ENCODE results near the gene DUSP22.

- TF ChIP-seq, protein P1, sequence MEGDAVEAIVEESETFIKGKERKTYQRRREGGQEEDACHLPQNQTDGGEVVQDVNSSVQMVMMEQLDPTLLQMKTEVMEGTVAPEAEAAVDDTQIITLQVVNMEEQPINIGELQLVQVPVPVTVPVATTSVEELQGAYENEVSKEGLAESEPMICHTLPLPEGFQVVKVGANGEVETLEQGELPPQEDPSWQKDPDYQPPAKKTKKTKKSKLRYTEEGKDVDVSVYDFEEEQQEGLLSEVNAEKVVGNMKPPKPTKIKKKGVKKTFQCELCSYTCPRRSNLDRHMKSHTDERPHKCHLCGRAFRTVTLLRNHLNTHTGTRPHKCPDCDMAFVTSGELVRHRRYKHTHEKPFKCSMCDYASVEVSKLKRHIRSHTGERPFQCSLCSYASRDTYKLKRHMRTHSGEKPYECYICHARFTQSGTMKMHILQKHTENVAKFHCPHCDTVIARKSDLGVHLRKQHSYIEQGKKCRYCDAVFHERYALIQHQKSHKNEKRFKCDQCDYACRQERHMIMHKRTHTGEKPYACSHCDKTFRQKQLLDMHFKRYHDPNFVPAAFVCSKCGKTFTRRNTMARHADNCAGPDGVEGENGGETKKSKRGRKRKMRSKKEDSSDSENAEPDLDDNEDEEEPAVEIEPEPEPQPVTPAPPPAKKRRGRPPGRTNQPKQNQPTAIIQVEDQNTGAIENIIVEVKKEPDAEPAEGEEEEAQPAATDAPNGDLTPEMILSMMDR (IDR thresholded peaks at IDR 0.05) = no peak
- TF ChIP-seq POLR2AphosphoS5 (IDR thresholded peaks at IDR 0.05; ENCODE audit: low read depth, low read length) (no peak), SIN3A (IDR thresholded peaks at IDR 0.05; ENCODE audit: borderline replicate concordance, insufficient read depth, low read depth, low read length) (no peak)
- TF ChIP-seq, protein P2, sequence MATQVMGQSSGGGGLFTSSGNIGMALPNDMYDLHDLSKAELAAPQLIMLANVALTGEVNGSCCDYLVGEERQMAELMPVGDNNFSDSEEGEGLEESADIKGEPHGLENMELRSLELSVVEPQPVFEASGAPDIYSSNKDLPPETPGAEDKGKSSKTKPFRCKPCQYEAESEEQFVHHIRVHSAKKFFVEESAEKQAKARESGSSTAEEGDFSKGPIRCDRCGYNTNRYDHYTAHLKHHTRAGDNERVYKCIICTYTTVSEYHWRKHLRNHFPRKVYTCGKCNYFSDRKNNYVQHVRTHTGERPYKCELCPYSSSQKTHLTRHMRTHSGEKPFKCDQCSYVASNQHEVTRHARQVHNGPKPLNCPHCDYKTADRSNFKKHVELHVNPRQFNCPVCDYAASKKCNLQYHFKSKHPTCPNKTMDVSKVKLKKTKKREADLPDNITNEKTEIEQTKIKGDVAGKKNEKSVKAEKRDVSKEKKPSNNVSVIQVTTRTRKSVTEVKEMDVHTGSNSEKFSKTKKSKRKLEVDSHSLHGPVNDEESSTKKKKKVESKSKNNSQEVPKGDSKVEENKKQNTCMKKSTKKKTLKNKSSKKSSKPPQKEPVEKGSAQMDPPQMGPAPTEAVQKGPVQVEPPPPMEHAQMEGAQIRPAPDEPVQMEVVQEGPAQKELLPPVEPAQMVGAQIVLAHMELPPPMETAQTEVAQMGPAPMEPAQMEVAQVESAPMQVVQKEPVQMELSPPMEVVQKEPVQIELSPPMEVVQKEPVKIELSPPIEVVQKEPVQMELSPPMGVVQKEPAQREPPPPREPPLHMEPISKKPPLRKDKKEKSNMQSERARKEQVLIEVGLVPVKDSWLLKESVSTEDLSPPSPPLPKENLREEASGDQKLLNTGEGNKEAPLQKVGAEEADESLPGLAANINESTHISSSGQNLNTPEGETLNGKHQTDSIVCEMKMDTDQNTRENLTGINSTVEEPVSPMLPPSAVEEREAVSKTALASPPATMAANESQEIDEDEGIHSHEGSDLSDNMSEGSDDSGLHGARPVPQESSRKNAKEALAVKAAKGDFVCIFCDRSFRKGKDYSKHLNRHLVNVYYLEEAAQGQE (IDR thresholded peaks at IDR 0.05; ENCODE audit: insufficient read depth in 1 of 2, low read depth in 2 of 2, low read length in 1 of 2) = no peak
These were observed 31.4 kb downstream of the DUSP22 start for GRCh38 chr6:323730-324088.
